OCI-LY1 (cell line): ENCODE results near the gene SLC30A3.

Experiments used
- H2AFZ ChIP-seq: fragments of 200-600 bp; sonication (generic), shearing (Covaris generic); 2 replicates; pipeline ENCODE4 v1.6.0; 2014; ENCODE audit warnings: antibody characterized with exemption, mild to moderate bottlenecking, low read length
- H3F3A ChIP-seq: fragments of 200-600 bp; sonication (generic), shearing (Covaris generic); 2 replicates; pipeline ENCODE4 v1.6.0; 2014; ENCODE audit warnings: mild to moderate bottlenecking, antibody characterized with exemption, low read length, moderate library complexity; ENCODE audit not compliant: insufficient read depth
- H3K27ac ChIP-seq: fragments of 200-600 bp; sonication (generic); 2 replicates; pipeline ENCODE4 v1.5.1; 2014; ENCODE audit warnings: low read length, mixed run types, mild to moderate bottlenecking, low read depth; ENCODE audit not compliant: poor library complexity, severe bottlenecking
- H3K27me3 ChIP-seq: fragments of 200-600 bp; sonication (generic); 2 replicates; pipeline ENCODE4 v1.6.0; 2014; ENCODE audit warnings: antibody characterized with exemption, mild to moderate bottlenecking, low read length, moderate library complexity; ENCODE audit not compliant: insufficient read depth
- H3K36me3 ChIP-seq: fragments of 200-600 bp; sonication (generic); 2 replicates; pipeline ENCODE4 v1.6.1; 2014; ENCODE audit warnings: mild to moderate bottlenecking, antibody characterized with exemption, low read length, moderate library complexity, mixed read lengths; ENCODE audit not compliant: insufficient read depth
- H3K4me1 ChIP-seq: fragments of 200-600 bp; sonication (generic); 2 replicates; pipeline ENCODE4 v1.5.1; 2014; ENCODE audit warnings: mild to moderate bottlenecking, low read length, moderate library complexity; ENCODE audit not compliant: insufficient read depth, severe bottlenecking
- H3K4me2 ChIP-seq: fragments of 200-600 bp; sonication (generic), shearing (Covaris generic); 2 replicates; pipeline ENCODE4 v1.6.1; 2014; ENCODE audit warnings: low read length
- H3K4me3 ChIP-seq: fragments of 200-600 bp; sonication (generic); 2 replicates; pipeline ENCODE4 v1.5.1; 2014; ENCODE audit warnings: low read length, low read depth, mild to moderate bottlenecking, mixed read lengths; ENCODE audit not compliant: poor library complexity, severe bottlenecking
- H3K79me2 ChIP-seq: fragments of 200-600 bp; shearing (Covaris generic); 2 replicates; pipeline ENCODE4 v1.6.1; 2016; ENCODE audit warnings: mixed run types, low read length, mixed read lengths; ENCODE audit not compliant: insufficient read depth
- H3K9ac ChIP-seq: fragments of 200-600 bp; sonication (generic), shearing (Covaris generic); 2 replicates; pipeline ENCODE4 v1.6.1; 2014; ENCODE audit warnings: mild to moderate bottlenecking, low read length, mixed read lengths
- H3K9me2 ChIP-seq: fragments of 200-600 bp; sonication (generic), shearing (Covaris generic); 2 replicates; pipeline ENCODE4 v1.6.1; 2014; ENCODE audit warnings: low read depth, mild to moderate bottlenecking, low read length, mixed read lengths
- H3K9me3 ChIP-seq: fragments of 200-600 bp; shearing (Covaris generic); 2 replicates; pipeline ENCODE4 v1.6.1; 2014; ENCODE audit warnings: low read length, mixed read lengths
- H4K20me1 ChIP-seq: fragments of 200-600 bp; sonication (generic), shearing (Covaris generic); 2 replicates; pipeline ENCODE4 v1.6.0; 2016; ENCODE audit warnings: mild to moderate bottlenecking, low read length; ENCODE audit not compliant: insufficient read depth
- EZH2 ChIP-seq: fragments of 200-600 bp; sonication (generic), shearing (Covaris generic); IDR thresholded peaks from 2 replicates; pipeline ENCODE4 v1.8.0; 2017; ENCODE audit warnings: borderline replicate concordance, mixed run types, mild to moderate bottlenecking, antibody characterized with exemption, low read length, moderate library complexity, mixed read lengths
- TF ChIP-seq, protein P1 (sequence below): fragments of 200-600 bp; sonication (generic), shearing (Covaris generic); IDR thresholded peaks from 2 replicates; pipeline ENCODE4 v1.5.1; 2017; ENCODE audit warnings: mild to moderate bottlenecking, antibody characterized with exemption, low read length, moderate library complexity, mixed read lengths

Gene SLC30A3

DNA sequence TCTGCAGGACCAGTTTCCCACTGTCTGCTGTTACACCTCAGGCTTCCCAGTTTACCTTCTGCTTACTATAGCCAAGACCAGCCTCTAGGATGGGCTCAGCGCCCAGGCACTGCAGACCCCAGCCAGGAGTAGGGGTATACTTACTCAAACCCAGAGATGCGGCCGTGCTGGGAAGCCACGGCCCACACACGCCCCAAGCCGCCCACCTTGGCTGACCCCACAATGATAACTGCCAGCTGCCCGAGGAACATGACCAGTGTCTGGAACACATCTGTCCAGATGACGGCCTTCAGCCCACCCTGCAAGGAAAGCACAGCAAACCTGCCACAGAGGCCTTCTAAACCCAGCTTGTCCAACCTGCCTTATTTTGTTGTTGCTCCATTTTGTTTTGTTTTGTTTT, 57.6 kb downstream of the SLC30A3 start:
- Histone ChIP-seq H3K79me2 (no peaks in the 10 kb centered on the region), H3K27ac (no peak overlapping the region), H3K4me2 (no peak overlapping the region), H3K9me3 (no peaks in the 10 kb centered on the region), H2AFZ (no peak overlapping the region), H4K20me1 (no peaks in the 10 kb centered on the region), H3K4me1 (peaks cover 8% of the 10 kb centered on the region), H3F3A (no peaks in the 10 kb centered on the region), H3K27me3 (no peaks in the 10 kb centered on the region), H3K9me2 (no peaks in the 10 kb centered on the region), H3K9ac (no peak overlapping the region), H3K36me3 (peaks cover 80% of the 10 kb centered on the region), H3K4me3 (no peak overlapping the region)
- no peak for TF ChIP-seq EZH2
- TF ChIP-seq, protein P1, sequence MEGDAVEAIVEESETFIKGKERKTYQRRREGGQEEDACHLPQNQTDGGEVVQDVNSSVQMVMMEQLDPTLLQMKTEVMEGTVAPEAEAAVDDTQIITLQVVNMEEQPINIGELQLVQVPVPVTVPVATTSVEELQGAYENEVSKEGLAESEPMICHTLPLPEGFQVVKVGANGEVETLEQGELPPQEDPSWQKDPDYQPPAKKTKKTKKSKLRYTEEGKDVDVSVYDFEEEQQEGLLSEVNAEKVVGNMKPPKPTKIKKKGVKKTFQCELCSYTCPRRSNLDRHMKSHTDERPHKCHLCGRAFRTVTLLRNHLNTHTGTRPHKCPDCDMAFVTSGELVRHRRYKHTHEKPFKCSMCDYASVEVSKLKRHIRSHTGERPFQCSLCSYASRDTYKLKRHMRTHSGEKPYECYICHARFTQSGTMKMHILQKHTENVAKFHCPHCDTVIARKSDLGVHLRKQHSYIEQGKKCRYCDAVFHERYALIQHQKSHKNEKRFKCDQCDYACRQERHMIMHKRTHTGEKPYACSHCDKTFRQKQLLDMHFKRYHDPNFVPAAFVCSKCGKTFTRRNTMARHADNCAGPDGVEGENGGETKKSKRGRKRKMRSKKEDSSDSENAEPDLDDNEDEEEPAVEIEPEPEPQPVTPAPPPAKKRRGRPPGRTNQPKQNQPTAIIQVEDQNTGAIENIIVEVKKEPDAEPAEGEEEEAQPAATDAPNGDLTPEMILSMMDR: no peak

DNA sequence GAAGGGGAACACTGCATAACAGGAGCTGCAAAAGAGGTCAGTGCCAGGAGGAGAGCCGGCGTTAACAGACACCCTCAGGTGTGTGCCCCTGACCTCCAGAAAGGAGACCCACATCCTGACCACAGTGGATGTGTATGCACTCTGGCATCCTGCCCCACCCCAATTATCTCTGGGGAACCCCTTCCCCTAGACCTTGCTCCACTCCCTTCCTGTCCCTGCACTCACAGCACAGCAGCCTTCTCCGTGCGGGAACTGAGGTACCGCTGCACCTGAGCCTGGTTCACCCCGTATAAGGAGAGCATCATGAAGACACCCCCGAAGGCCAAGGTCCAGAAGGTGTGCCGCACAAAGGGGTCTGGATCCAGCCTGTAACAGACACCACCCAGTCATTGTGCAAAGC, 58.3 kb downstream of the SLC30A3 start:
- Histone ChIP-seq H3K4me1 (peaks cover 1% of the 10 kb centered on the region), H3K4me2 (no peak overlapping the region), H3F3A (no peaks in the 10 kb centered on the region), H3K9me3 (no peaks in the 10 kb centered on the region), H3K36me3 (peaks cover 87% of the 10 kb centered on the region), H4K20me1 (no peaks in the 10 kb centered on the region), H3K4me3 (no peak overlapping the region), H3K9ac (no peak overlapping the region), H3K27ac (no peak overlapping the region), H3K79me2 (no peaks in the 10 kb centered on the region), H3K27me3 (no peaks in the 10 kb centered on the region), H2AFZ (no peak overlapping the region), H3K9me2 (no peaks in the 10 kb centered on the region)
- TF ChIP-seq EZH2: no peak

DNA sequence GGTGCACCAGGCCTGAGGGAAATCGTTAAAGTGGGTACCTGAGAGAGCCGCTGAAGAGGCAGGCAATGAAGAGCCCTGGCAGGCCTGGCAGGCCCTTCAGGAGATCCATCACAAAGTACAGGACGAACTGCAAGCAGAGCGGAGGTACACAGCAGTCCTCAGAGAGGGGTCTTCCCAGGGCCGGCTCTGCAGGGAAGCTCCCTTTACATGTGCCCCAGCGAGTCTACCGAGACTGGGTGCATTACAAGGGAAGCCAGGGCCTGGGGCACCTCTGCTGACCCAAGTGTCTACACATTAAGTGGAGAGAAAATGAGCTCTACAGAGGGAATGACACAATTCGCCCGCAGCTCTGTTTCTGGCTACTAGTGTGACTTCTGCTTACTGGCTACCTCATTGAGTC, 59.1 kb downstream of the SLC30A3 start:
- Histone ChIP-seq H2AFZ (no peak overlapping the region), H3K36me3 (peaks cover 84% of the 10 kb centered on the region)

More for the DNA sequence above, 59.1 kb downstream of the SLC30A3 start:
- H4K20me1 ChIP-seq: no peaks in the 10 kb centered on the region
- H3K4me3 ChIP-seq: no peak overlapping the region
- no peak for TF ChIP-seq EZH2
- TF ChIP-seq, protein P1: no peak
- no peak overlapping the region for H3K27ac ChIP-seq
- no peaks in the 10 kb centered on the region for H3K9me2 ChIP-seq
- no peaks in the 10 kb centered on the region for H3K27me3 ChIP-seq
- no peaks in the 10 kb centered on the region for H3K4me1 ChIP-seq
- H3K9me3 ChIP-seq: no peaks in the 10 kb centered on the region
- no peak overlapping the region for H3K4me2 ChIP-seq
- no peaks in the 10 kb centered on the region for H3K79me2 ChIP-seq
- no peaks in the 10 kb centered on the region for H3F3A ChIP-seq
- H3K9ac ChIP-seq: no peak overlapping the region
